ENCODE measurements around the gene PRCC. TPM values are rescaled to one million over a fixed set of nuclear protein-coding genes. Genes with fewer than 3 reads are reported as not detected.

The PRCC gene
- total RNA-seq, 1 donor from 2014 or later, result 75.5 TPM

- peak overlapping the region; percentile 34 for H3K4me3 Mint-ChIP-seq (ENCODE audit: unreplicated experiment)
- H3K27me3 Mint-ChIP-seq (ENCODE audit: low read depth, unreplicated experiment), result no peaks in the 10 kb centered on the region
- H3K4me1 Mint-ChIP-seq (ENCODE audit: low read depth, unreplicated experiment), result peaks cover 46% of the 10 kb centered on the region
- peaks cover 17% of the 10 kb centered on the region for H3K36me3 Mint-ChIP-seq (ENCODE audit: low read depth, unreplicated experiment)
- peaks cover 71% of the 10 kb centered on the region for H3K79me2 ChIP-seq (ENCODE audit: insufficient read depth, low read length)
- no peak for DNase-seq (ENCODE audit: low read depth)
- no peaks in the 10 kb centered on the region for H4K20me1 ChIP-seq (ENCODE audit: insufficient read depth, low read length)
- H3K27ac Mint-ChIP-seq (ENCODE audit: unreplicated experiment), result peak overlapping the region; percentile 94
- no peaks in the 10 kb centered on the region for H3K9me3 Mint-ChIP-seq (ENCODE audit: unreplicated experiment)
- H3K9ac ChIP-seq (ENCODE audit: low read length), result no peak overlapping the region
- H3K27me3 ChIP-seq (ENCODE audit: insufficient read depth, low read length), result no peaks in the 10 kb centered on the region
- no peak overlapping the region for H3K4me3 ChIP-seq (ENCODE audit: insufficient read depth, low read depth, low read length)
- no peak for FAIRE-seq
- H3K4me2 ChIP-seq (ENCODE audit: low read length), result no peak overlapping the region
- H3K27ac ChIP-seq (ENCODE audit: low read depth, low read length), result peak overlapping the region; percentile 100
- TF ChIP-seq, protein P1, sequence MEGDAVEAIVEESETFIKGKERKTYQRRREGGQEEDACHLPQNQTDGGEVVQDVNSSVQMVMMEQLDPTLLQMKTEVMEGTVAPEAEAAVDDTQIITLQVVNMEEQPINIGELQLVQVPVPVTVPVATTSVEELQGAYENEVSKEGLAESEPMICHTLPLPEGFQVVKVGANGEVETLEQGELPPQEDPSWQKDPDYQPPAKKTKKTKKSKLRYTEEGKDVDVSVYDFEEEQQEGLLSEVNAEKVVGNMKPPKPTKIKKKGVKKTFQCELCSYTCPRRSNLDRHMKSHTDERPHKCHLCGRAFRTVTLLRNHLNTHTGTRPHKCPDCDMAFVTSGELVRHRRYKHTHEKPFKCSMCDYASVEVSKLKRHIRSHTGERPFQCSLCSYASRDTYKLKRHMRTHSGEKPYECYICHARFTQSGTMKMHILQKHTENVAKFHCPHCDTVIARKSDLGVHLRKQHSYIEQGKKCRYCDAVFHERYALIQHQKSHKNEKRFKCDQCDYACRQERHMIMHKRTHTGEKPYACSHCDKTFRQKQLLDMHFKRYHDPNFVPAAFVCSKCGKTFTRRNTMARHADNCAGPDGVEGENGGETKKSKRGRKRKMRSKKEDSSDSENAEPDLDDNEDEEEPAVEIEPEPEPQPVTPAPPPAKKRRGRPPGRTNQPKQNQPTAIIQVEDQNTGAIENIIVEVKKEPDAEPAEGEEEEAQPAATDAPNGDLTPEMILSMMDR (IDR thresholded peaks at IDR 0.05; ENCODE audit: insufficient read depth, low read depth, low read length), result no peak
- TF ChIP-seq EZH2 (IDR thresholded peaks at IDR 0.05; ENCODE audit: insufficient read depth, low read length), result no peak
- H3K36me3 ChIP-seq (ENCODE audit: insufficient read depth, low read length), result peaks cover 4% of the 10 kb centered on the region
- no peak overlapping the region for H2AFZ ChIP-seq (ENCODE audit: low read depth, low read length)
- H3K4me1 ChIP-seq (ENCODE audit: insufficient read depth, low read length), result peaks cover 48% of the 10 kb centered on the region
- no peaks in the 10 kb centered on the region for H3K9me3 ChIP-seq (ENCODE audit: insufficient read depth, low read depth, low read length)
These were observed 22.4 kb upstream of the PRCC start for GRCh38 chr1:156744786-156745419.

DNA sequence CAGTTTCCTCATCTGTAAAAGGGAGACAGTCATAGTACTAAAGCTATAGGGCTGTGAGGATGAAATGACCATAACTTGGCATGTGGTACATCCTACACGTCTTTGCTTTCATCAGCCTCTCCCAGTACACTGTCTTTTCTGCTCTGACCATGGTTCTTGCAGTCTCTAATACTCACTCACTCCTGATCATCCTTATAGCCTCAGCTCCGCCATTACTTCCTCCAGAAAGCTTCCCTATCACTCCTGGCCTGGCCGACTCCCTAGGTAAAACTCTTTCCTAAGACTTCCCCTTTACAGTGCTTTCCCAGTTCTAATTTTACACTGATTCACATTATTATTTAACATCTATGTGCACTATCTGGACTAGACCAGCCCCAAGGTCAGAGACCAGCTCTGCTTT, 21.5 kb upstream of the PRCC start:
- H3K4me3 ChIP-seq (ENCODE audit: insufficient read depth, low read depth, low read length), result no peak overlapping the region
- peak overlapping the region; percentile 94 for H3K27ac Mint-ChIP-seq (ENCODE audit: unreplicated experiment)
- H3K27me3 Mint-ChIP-seq (ENCODE audit: low read depth, unreplicated experiment), result no peaks in the 10 kb centered on the region
- H3K4me1 Mint-ChIP-seq (ENCODE audit: low read depth, unreplicated experiment), result peaks cover 48% of the 10 kb centered on the region
- peaks cover 4% of the 10 kb centered on the region for H3K36me3 ChIP-seq (ENCODE audit: insufficient read depth, low read length)
- no peaks in the 10 kb centered on the region for H3K9me3 Mint-ChIP-seq (ENCODE audit: unreplicated experiment)
- DNase-seq (ENCODE audit: low read depth) (no peak), FAIRE-seq (no peak)
- no peaks in the 10 kb centered on the region for H3K9me3 ChIP-seq (ENCODE audit: insufficient read depth, low read depth, low read length)
- H3K4me3 Mint-ChIP-seq (ENCODE audit: unreplicated experiment), result peak overlapping the region; percentile 58
- H4K20me1 ChIP-seq (ENCODE audit: insufficient read depth, low read length), result no peaks in the 10 kb centered on the region
- peak overlapping the region; percentile 99 for H3K4me2 ChIP-seq (ENCODE audit: low read length)
- no peak overlapping the region for H2AFZ ChIP-seq (ENCODE audit: low read depth, low read length)
- H3K4me1 ChIP-seq (ENCODE audit: insufficient read depth, low read length), result peaks cover 53% of the 10 kb centered on the region
- no peak for TF ChIP-seq EZH2 (IDR thresholded peaks at IDR 0.05; ENCODE audit: insufficient read depth, low read length)
- TF ChIP-seq, protein P1 (IDR thresholded peaks at IDR 0.05; ENCODE audit: insufficient read depth, low read depth, low read length), result no peak
- peaks cover 71% of the 10 kb centered on the region for H3K79me2 ChIP-seq (ENCODE audit: insufficient read depth, low read length)
- peak overlapping the region; percentile 99 for H3K9ac ChIP-seq (ENCODE audit: low read length)
- H3K36me3 Mint-ChIP-seq (ENCODE audit: low read depth, unreplicated experiment), result peaks cover 17% of the 10 kb centered on the region
- peak overlapping the region; percentile 100 for H3K27ac ChIP-seq (ENCODE audit: low read depth, low read length)
- no peaks in the 10 kb centered on the region for H3K27me3 ChIP-seq (ENCODE audit: insufficient read depth, low read length)

DNA sequence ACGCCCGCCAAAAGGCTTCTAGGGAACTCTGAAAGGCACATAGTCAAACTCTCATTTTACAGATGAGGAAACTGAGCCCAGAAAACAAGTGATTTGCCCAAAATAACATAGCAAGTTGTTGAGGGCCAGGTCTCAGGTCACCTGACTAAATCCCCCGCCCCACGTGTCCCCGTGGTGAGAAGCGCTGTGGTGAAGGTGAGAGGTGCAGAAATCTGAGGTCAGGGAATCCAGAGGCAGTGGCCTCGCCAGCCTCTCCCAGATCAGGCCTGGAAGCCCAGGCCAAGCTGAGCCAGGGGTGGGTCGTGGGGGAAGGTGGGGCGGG, 21.0 kb upstream of the PRCC start:
- Mint-ChIP-seq H3K4me1 (ENCODE audit: low read depth, unreplicated experiment) (peaks cover 44% of the 10 kb centered on the region), H3K4me3 (ENCODE audit: unreplicated experiment) (peak overlapping the region; percentile 76), H3K9me3 (ENCODE audit: unreplicated experiment) (no peaks in the 10 kb centered on the region), H3K27ac (ENCODE audit: unreplicated experiment) (peak overlapping the region; percentile 94), H3K27me3 (ENCODE audit: low read depth, unreplicated experiment) (no peaks in the 10 kb centered on the region), H3K36me3 (ENCODE audit: low read depth, unreplicated experiment) (peaks cover 14% of the 10 kb centered on the region)
- Histone ChIP-seq H3K79me2 (ENCODE audit: insufficient read depth, low read length) (peaks cover 74% of the 10 kb centered on the region), H3K4me2 (ENCODE audit: low read length) (peak overlapping the region; percentile 99), H3K27ac (ENCODE audit: low read depth, low read length) (peak overlapping the region; percentile 100), H3K36me3 (ENCODE audit: insufficient read depth, low read length) (peaks cover 4% of the 10 kb centered on the region), H3K9me3 (ENCODE audit: insufficient read depth, low read depth, low read length) (no peaks in the 10 kb centered on the region), H4K20me1 (ENCODE audit: insufficient read depth, low read length) (no peaks in the 10 kb centered on the region), H3K27me3 (ENCODE audit: insufficient read depth, low read length) (no peaks in the 10 kb centered on the region), H3K4me3 (ENCODE audit: insufficient read depth, low read depth, low read length) (no peak overlapping the region), H2AFZ (ENCODE audit: low read depth, low read length) (no peak overlapping the region), H3K4me1 (ENCODE audit: insufficient read depth, low read length) (peaks cover 51% of the 10 kb centered on the region), H3K9ac (ENCODE audit: low read length) (peak overlapping the region; percentile 99)
- DNase-seq (ENCODE audit: low read depth) (no peak), FAIRE-seq (no peak)
- no peak for TF ChIP-seq EZH2 (IDR thresholded peaks at IDR 0.05; ENCODE audit: insufficient read depth, low read length)
- TF ChIP-seq, protein P1 (IDR thresholded peaks at IDR 0.05; ENCODE audit: insufficient read depth, low read depth, low read length), result no peak
